NCI-H82 treated with DMSO at 0.1 percent for 48 hours (cell line): ENCODE measurements around the gene ERBB2.

Experiments used
- DNase-seq: peaks from one replicate; lab custom pipeline; 2025; ENCODE audit not compliant: unreplicated experiment; lab: John Stamatoyannopoulos, UW

Gene ERBB2

GRCh38 chr17:39699818-39700147 is at the start of gene ERBB2:
TSS of gene ERBB2 (plus strand) at chr17:39700064. CDS start at chr17:39700239, 175 bp downstream.
- DNase-seq = no peak

- DNase-seq = no peak
Measured at GRCh38 chr17:39650121-39650579, 49.7 kb upstream of the ERBB2 start.

GRCh38 chr17:39651923-39652586 is 47.8 kb upstream of the ERBB2 start:
- DNase-seq = no peak

GRCh38 chr17:39652587-39653315 is 47.1 kb upstream of the ERBB2 start:
- no peak for DNase-seq

GRCh38 chr17:39653316-39653661 is 46.6 kb upstream of the ERBB2 start:
- no peak for DNase-seq

- DNase-seq = no peak
Measured at GRCh38 chr17:39653662-39654331, 46.1 kb upstream of the ERBB2 start.

GRCh38 chr17:39655105-39655504 is 44.8 kb upstream of the ERBB2 start:
- no peak for DNase-seq

GRCh38 chr17:39658346-39658745 is 41.5 kb upstream of the ERBB2 start:
- DNase-seq = no peak

GRCh38 chr17:39658760-39659159 is 41.1 kb upstream of the ERBB2 start:
- DNase-seq = no peak

GRCh38 chr17:39659279-39660010 is 40.4 kb upstream of the ERBB2 start:
- DNase-seq = no peak

- no peak for DNase-seq
Measured at GRCh38 chr17:39660011-39660360, 39.9 kb upstream of the ERBB2 start.

- DNase-seq = peak; percentile 88
Measured at GRCh38 chr17:39660397-39661385, 39.2 kb upstream of the ERBB2 start.

GRCh38 chr17:39661744-39662541 is 37.9 kb upstream of the ERBB2 start:
- DNase-seq = no peak

- no peak for DNase-seq
Measured at GRCh38 chr17:39662551-39663339, 37.1 kb upstream of the ERBB2 start.

- DNase-seq = no peak
Measured at GRCh38 chr17:39663340-39663687, 36.5 kb upstream of the ERBB2 start.

- DNase-seq = no peak
Measured at GRCh38 chr17:39663688-39664580, 35.9 kb upstream of the ERBB2 start.

- DNase-seq = no peak
Measured at GRCh38 chr17:39664581-39665561, 35.0 kb upstream of the ERBB2 start, which contains the start of gene TCAP. TSS of gene TCAP (plus strand) at chr17:39665349. CDS start at chr17:39665360, 11 bp downstream.
